K562 (cell line): ENCODE results near the gene RPL14. TPM values are rescaled to one million over a fixed set of nuclear protein-coding genes. Genes with fewer than 3 reads are reported as not detected.

Experiments used
- CHD1 ChIP-seq: fragments of 200-600 bp; sonication (generic); IDR thresholded peaks from one replicate; pipeline ENCODE4 v1.6.1; 2012; ENCODE audit warnings: mild to moderate bottlenecking, moderate library complexity, low read length, inconsistent platforms
- ETV1 ChIP-seq: fragments of 450-650 bp; conservative IDR thresholded peaks from 2 replicates; pipeline ENCODE4 v1.6.1; 2016; ENCODE audit warnings: missing genetic modification characterization, control low read depth, low read depth, missing compliant biosample characterization
- MYNN ChIP-seq, 2 experiments: sonication (generic); formaldehyde crosslinking in 1 of 2; IDR thresholded peaks; 2 replicates each; pipeline versions ENCODE4 v1.5.0 to v1.6.1; 2016 to 2020; ENCODE audit warnings: antibody characterized with exemption in 1 of 2, missing genetic modification reagents in 1 of 2
- NCOR1 ChIP-seq: fragments of 450-650 bp; IDR thresholded peaks from 2 replicates; pipeline ENCODE4 v1.6.1; 2016; ENCODE audit warnings: mild to moderate bottlenecking, moderate library complexity
- PHF21A ChIP-seq: fragments of 450-650 bp; IDR thresholded peaks from 2 replicates; pipeline ENCODE4 v1.6.1; 2017; ENCODE audit warnings: low read depth, borderline replicate concordance
- RAD51 ChIP-seq: fragments of 450-650 bp; IDR thresholded peaks from 2 replicates; pipeline ENCODE4 v1.7.1; 2016; ENCODE audit warnings: low read depth, mild to moderate bottlenecking, borderline replicate concordance
- SRF ChIP-seq, 2 experiments: fragments of 250-450, 450-650 bp in 1 of 2; sonication (Bioruptor Pico) in 1 of 2; sonication (generic) in 1 of 2; formaldehyde crosslinking; IDR thresholded peaks; 2 replicates each; pipeline versions ENCODE4 v1.5.0 to v1.5.1; 2020 to 2022; ENCODE audit warnings: mild to moderate bottlenecking in 1 of 2, missing genetic modification reagents in 1 of 2
- TSC22D4 ChIP-seq: fragments of 450-650 bp; IDR thresholded peaks from 2 replicates; pipeline ENCODE4 v1.6.1; 2016; ENCODE audit warnings: missing genetic modification characterization, missing biosample characterization, control low read depth
- ZBTB33 ChIP-seq: sonication (generic); formaldehyde crosslinking; IDR thresholded peaks from 2 replicates; pipeline ENCODE4 v1.8.1; 2023; ENCODE audit warnings: mild to moderate bottlenecking, missing genetic modification reagents
- ZNF239 ChIP-seq: fragments of 250-450 bp; sonication (Bioruptor Pico); IDR thresholded peaks from 2 replicates; pipeline ENCODE4 v1.4.0; 2020; ENCODE audit warnings: mild to moderate bottlenecking
- polyA plus RNA-seq, 8 experiments: library from polyadenylated mRNA; depleted of rRNA in 4 of 8; stranded (reverse) in 5 of 8; unstranded in 3 of 8; fragments of >200 nt; fragmentation: Nextera tagmentation in 2 of 8; fragmentation: Illumina TruSeq in 1 of 8; extraction: Ambion mirVana in 2 of 8; extraction: Trizol in 1 of 8; gene quantifications; 2 replicates each; pipeline versions ENCODE4 v1.2.1 to v1.2.3, GENCODE V29; 2011 to 2014; ENCODE audit warnings: inconsistent platforms in 1 of 8, missing spikeins in 1 of 8
- total RNA-seq, 7 experiments: library from RNA; depleted of rRNA in 6 of 7; stranded (reverse); fragments of >200 nt in 6 of 7; fragmentation: Illumina TruSeq in 2 of 7; extraction: Trizol in 2 of 7; gene quantifications; 2 replicates each; pipeline versions ENCODE4 v1.2.1 to v1.2.3, GENCODE V29; 2011 to 2021; ENCODE audit warnings: low replicate concordance in 1 of 7

Gene RPL14
- total and polyA plus RNA-seq, 9 of the 15 experiments (the other 6 are each of a cell fraction or from before 2014, with no cell fraction given), result 851 to 4,649 (median 2,133) TPM

- TF ChIP-seq NCOR1, result 0 out of 2 replicates have a peak, but pooled peaks have one; percentile 15
- no peak for TF ChIP-seq TSC22D4
- 0 out of 4 replicates have a peak, but pooled peaks of 1 of the 2 experiments have one; percentile 6 for TF ChIP-seq SRF (CRISPR knock-in tag; IDR thresholded peaks at IDR 0.05)
- no peak for TF ChIP-seq PHF21A
- TF ChIP-seq RAD51, result no peak
- no peak for TF ChIP-seq ETV1 (tag)
- TF ChIP-seq ZNF239, result no peak
- no peak for TF ChIP-seq MYNN (IDR thresholded peaks at IDR 0.05)
- no peak for TF ChIP-seq MYNN (CRISPR knock-in tag; IDR thresholded peaks at IDR 0.05)
- TF ChIP-seq CHD1, result peak; percentile 64
- peak; percentile 55 for TF ChIP-seq ZBTB33 (CRISPR knock-in tag)
Observed at GRCh38 chr3:40456279-40456939, 730 bp upstream of the RPL14 start (continued).
